NCI-H1694 (cell line): ENCODE data around the gene TSGA10IP.
A peak's percentile ranks its signal among the peaks of the same experiment; 100 is the strongest.
"Not testable (repeated sequence)": the region's sequence is repeated elsewhere in the genome, so short reads cannot be mapped to it uniquely, and the experiment has no call there.

Source experiments
- DNase-seq: peaks from one replicate; lab custom pipeline; 2025; lab: John Stamatoyannopoulos, UW

Gene TSGA10IP

DNA sequence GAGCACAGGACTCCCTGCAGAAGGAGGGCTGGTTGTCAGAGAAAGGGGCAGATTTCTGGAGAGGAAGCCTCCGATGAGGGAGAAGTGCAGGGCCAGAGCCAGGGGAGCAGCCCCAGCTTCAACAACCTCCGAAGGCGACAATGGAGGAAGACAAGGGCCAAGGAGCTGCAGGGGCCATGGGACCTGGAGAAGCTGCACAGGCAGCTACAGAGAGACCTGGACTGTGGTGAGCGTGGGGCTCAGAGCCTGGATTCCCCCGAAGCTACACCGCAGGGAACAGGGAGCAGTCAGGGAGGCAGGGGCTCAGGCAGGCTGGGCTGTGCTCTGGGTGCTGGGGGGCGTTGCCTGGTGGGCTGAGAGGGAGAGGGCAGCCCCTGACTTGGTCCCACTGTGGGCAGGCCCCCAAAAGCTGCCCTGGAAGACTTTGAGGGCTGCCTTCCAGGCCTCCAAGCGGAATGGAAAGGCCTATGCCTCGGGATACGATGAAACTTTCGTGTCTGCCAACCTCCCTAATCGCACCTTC is 2.4 kb downstream of the TSGA10IP start:
- no peak for DNase-seq

DNA sequence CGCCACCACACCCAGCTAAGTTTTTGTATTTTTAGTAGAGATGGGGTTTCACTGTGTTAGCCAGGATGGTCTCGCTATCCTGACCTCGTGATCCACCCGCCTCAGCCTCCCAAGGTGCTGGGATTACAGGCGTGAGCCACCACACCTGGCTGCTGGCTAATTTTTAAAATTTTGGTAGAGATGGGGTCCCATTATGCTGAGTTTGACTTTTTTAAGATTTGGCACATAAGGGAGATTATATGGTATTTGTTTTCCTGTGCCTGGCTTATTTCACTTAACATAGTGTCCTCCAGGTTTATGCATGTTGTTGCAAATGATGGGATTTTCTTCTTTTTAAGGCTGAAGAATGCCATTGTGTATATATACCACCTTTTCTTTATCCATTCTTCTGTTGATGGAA is 5.4 kb downstream of the TSGA10IP start:
- DNase-seq, result not testable (repeated sequence)

DNA sequence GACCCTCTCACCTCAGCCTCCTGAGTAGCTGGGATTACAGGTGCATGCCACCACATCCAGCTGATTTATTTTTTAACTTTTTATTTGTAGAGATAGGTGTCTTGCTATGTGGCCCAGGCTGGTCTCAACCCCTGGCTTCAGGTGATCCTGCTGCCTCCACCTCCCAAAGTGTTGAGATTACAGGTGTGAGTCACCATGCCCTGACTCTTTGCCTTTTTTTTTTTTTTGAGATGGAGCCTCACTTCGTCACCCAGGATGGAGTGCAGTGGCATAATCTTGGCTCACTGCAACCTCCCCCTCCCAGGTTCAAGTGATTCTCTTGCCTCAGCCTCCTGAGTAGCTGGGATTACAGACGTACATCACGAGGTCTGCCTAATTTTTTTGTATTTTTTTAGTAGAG is 6.4 kb downstream of the TSGA10IP start:
- not testable (repeated sequence) for DNase-seq

DNA sequence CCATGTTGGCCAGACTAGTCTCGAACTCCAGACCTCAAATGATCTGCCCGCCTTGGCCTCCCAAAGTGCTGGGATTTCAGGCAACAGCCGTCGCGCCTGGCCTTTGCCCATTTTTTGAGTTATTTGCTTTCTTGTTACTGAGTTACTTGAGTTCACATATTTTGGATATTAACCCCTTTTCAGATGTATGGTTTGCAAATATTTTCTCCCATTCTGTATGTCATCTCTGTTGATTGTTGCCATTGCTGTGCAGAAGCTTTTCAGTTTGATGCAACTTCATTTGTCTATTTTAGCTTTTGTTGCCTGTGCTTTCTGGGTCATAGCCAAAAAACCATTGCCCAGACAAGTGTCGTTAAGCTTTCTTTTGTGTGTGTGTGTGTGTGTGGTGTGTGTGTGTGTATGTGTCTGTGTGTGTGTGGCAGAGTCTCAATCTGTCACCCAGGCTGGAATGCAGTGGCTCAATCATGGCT is 6.8 kb downstream of the TSGA10IP start:
- DNase-seq, result peak; percentile 20

DNA sequence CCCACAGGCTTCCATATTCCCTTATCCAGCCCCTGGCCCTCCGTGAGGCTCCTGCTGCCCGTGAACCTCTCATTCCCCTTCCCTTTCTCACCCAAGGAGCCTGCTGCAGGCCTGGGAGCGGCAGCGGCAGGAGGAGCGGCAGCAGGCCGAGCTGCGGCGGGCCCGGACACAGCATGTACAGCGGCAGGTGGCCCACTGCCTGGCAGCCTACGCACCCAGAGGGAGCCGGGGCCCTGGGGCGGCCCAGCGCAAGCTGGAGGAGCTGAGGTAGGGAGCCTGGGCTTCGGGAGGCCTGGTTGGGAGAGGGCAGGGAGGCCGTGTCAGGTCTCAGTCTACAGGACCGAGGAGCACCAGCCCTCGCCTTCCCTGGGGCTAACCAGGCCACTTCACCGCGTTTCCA is 8.2 kb downstream of the TSGA10IP start:
- DNase-seq, result no peak

DNA sequence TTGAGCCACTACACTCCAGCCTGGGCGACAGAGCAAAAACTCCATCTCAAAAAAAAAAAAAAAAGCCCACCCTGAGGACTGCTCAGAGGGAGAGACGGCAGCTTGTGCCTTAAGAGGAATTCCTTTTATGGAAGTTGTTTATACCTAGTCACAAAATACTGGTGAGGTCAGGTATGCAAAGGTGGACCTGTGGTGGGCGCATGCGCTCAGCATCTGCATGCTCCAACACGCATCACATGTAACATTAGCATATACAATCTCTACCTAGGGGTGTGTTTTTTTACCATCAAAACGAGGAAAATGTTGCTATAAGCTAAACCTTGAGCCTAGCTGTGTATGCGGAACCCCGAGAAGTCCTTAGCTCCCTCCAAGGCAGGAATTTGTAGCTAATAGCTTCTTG is 9.5 kb downstream of the TSGA10IP start:
- no peak for DNase-seq

DNA sequence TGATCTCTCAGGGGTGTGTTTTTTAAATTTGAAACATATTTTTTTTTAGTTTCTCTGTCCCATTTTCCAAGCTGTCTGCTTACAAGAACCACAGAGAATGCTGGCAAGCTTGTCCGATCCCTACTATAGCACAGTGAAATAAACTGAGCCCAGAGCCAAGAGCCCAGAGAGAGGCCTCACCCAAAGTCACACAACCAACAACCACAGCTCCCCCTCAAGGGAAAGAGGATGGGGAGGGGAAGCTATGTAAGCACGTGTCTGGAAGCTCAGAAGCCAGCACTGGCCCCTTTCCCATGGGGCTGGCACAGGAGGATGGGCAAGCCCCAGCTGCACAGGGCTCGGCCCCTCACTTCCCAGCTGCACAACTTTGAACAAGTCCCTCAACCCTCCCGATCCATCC is 13.0 kb downstream of the TSGA10IP start:
- no peak for DNase-seq

DNA sequence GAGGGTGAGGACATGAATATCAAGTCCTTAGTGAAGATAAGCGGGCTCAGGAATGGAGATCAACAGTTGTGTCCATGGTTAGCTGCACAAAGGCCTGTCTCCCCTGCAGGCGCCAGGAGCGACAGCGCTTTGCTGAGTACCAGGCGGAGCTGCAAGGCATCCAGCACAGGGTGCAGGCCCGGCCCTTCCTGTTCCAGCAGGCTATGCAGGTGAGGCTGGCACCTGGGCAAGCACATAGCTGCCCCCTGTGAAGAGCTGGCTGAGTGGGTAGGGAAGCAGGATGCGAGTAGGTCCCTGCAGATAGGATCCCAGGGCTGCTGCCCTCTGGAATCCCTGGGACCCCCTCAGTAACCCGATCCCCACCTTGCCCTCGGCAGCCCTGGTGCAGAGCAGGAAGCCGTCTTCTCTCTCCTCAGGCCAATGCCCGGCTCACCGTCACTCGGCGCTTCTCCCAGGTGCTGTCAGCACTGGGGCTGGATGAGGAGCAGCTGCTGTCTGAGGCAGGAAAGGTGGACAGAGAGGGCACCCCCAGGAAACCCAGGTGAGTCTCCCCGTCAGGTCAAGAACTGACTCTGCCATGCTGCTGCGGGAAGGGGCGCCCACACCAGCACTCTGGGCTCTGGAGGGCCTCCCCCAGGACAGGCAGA is 13.6 kb downstream of the TSGA10IP start:
- DNase-seq, result no peak

DNA sequence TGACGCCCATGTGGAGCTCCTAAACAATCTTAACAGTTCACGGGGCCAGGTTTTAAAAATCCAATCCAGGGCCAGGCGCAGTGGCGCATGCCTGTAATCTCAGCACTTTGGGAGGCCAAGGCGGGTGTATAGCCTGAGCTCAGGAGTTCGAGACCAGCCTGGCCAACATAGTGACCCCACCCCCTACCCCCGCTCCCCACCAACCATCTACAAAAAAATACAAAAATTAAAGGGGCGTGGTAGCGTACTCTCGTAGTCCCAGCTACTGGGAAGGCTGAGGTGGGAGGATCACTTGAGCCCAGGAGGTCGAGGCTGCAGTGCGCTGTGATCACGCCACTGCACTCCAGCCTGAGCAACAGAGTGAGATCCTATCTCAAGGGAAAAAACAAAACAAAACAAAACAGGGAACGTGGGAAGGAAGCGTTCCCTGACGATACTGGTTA is 15.6 kb downstream of the TSGA10IP start:
- DNase-seq, result no peak

DNA sequence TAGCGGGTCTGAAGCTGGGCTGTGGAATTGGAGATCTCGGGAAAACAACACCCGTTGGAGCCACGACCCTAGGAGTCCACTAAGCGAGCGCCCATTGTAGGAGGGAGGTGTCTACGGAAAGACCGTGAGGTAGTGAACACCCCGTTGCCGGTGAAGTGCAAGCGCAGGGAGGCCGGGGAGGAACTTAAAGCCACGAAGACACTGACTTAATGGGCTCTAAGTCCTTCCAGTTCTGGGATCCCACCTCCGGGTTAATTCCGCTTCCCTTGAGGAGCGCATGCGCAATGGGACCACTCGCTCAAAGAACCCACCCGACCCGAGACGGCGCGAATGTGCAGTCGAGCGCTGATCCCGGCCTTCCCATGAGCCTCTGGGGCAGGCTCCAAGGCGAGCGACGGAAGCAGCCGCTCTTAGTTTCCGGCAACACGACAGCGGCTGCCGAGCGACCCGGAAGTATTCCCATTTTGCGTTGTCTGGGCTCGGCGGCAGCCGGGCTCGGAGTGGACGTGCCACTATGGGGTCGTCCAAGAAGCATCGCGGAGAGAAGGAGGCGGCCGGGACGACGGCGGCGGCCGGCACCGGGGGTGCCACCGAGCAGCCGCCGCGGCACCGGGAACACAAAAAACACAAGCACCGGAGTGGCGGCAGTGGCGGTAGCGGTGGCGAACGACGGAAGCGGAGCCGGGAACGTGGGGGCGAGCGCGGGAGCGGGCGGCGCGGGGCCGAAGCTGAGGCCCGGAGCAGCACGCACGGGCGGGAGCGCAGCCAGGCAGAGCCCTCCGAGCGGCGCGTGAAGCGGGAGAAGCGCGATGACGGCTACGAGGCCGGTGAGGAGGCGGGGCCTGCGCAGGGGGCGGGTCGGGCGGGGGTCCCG is 16.2 kb downstream of the TSGA10IP start, which contains the start of gene SART1:
SART1 (plus strand) TSS at position 468 of the 874 bp plus-strand sequence; CDS start at position 515, 47 bp downstream.
- peak; percentile 89 for DNase-seq

DNA sequence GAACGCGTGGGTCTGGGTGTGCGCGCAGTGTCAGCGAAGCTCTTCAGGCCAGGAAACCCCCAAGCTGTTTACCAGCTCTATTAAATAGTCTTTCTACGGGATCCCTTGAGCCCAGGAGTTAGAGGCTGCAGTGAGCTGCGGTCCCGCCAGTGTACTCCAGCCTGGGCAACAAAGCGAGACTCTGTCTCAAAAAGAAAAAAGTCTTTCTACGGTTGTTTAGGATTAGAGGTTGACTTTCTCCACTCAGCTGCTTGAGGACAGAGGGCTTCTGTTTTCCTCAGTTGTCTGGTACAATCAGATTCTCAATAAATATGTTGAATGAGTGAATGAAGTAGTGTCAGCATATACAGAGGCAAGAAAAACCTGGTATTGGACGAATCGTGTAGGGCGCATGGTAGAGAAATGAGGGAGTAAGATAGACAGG is 16.9 kb downstream of the TSGA10IP start:
- DNase-seq, result no peak

DNA sequence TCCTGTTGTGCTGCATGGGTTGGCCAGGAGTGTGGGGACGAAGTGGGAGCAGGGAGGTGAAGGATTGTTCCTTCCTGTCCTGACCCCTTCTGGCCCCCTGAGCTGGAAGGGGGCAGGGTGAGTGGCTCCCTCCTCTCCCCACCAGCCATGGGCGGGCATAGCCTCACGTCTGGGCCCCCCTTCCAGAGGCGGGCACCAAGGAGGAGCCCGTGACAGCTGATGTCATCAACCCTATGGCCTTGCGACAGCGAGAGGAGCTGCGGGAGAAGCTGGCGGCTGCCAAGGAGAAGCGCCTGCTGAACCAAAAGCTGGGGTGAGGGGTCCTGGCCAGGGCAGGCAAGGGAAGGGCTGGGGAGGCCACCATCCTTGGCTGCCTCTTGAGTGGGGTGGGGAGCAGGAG is 19.6 kb downstream of the TSGA10IP start:
- no peak for DNase-seq

DNA sequence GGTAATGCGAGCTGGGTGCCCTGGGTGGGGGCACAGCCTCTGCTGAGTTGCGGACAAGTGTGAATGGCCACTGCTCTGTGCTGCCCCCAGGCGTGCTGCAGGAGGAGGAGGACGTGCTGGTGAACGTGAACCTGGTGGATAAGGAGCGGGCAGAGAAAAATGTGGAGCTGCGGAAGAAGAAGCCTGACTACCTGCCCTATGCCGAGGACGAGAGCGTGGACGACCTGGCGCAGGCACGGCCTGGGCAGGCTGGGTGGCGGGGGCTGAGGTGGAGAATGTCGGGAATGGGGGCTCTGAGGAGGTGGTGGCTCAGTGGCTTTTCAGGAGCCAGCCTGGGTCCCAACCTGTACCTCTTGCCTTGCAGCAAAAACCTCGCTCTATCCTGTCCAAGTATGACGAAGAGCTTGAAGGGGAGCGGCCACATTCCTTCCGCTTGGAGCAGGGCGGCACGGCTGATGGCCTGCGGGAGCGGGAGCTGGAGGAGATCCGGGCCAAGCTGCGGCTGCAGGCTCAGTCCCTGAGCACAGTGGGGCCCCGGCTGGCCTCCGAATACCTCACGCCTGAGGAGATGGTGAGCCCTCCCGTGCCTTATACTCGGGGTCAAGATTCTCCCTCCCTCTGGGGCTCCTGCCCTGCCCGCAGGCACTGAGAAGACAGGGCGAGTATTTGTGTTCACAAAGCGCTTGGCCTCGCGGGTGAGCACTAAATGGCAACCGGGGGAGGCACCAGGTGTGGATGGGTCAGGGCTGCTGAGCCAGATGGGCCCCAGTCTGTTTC is 20.9 kb downstream of the TSGA10IP start:
- DNase-seq, result no peak

DNA sequence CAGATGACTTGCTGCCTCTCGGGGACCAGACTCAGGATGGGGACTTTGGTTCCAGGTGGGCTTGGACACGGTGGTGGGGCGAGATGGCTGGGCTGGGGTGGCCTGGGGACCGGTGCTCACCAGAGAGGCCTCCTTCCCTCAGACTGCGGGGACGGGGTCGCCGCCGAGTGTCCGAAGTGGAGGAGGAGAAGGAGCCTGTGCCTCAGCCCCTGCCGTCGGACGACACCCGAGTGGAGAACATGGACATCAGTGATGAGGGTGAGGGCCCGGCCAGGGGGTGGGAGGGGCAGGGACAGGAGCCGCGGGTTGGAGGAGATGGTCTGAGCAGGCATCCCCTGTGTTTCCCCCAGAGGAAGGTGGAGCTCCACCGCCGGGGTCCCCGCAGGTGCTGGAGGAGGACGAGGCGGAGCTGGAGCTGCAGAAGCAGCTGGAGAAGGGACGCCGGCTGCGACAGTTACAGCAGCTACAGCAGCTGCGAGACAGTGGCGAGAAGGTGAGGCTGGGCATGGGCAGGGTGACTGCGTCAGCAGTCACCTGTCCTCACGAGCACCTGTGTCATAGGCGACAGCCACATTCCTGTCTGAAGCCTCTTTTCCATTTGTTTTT is 22.2 kb downstream of the TSGA10IP start:
- DNase-seq, result no peak

DNA sequence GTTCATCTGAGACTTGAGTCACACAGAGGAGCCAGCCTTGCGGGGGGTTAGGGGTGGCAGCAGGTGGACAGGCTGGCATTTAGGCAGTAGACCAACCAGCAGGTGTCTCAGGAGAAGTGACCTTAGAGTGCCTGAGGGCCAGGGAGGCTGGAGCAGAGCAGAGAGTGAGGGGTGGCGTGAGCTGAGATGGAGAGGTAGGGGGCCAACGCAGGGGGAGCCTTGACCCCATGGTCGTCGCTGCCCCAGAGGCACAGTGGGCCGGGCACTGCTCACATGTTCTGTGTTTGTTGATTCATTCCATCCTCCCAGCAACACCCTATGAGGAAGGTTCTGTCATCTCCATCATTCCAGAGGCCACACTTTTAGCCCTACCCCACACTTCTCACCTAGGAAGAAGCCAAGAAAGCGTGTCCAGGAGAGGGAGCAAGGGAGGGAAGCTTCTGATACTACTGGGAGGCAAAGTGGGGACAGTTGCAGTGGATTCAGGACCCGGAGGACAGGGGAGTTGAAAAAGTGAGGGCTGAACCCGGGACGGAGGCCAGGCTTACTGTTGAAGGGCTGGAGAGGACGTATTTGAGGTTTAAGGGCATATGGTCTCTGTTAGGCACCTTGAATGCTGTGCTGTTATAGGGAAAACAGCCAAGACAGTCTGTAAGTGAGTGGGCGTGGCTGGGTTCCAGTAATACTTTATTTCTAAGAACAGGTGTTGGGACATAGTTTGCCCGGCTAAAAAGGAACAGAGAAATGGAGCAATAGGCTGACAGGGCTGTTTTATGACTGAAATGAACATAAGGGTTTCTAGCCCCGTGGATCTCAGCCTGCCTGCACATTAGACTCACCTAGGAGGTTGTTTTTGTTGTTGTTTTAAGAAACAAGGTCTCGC is 23.6 kb downstream of the TSGA10IP start:
- no peak for DNase-seq

DNA sequence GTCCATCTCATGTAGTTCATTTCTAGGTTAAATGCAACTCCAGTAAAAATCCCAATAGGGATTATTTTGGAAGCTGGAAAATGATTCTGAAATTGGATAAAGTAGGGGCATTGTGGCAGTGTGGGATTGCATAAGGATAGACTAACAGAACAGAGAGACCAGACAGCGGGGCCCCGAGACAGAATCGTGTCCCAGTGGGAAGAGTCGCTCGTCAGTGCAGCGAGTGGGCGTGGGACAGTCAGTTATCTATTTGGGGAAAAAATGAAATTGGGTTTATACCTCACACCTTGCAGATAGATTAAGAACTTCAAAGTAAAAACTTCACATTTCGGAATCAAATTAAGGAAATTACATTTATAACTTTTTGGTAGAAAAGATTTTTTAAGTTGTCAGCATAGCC is 26.8 kb downstream of the TSGA10IP start:
- DNase-seq, result no peak

DNA sequence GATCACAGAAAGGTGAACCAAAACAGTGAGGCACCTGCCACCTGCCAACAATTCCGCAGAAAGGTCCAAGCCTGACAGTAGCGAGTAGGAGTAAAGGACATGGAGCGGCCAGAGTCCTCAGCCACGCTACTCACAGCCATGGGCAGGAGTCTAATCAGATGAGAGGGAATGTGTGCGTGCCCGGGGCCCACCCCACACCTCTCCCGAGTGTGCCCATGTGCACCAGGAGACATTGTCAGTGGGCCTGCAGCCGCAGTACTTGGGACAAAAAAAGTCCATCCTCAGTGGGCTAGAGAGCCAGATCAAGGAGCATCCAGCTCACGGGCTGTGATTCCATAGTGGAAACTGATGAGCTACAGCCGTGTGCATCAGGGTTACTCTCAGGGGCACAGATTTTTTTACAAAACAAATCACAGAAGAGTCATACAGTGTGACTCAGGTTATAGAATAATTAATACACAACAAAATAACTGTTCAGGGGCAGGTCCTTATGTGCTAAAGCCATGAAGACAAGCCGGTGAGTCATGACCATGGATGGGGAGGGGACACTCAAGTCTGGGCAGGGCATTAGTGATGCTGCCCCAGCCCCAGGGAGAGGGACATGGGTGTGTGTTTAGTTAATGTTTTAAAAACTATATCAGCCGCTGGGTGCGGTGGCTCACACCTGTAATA is 28.3 kb downstream of the TSGA10IP start:
- no peak for DNase-seq

DNA sequence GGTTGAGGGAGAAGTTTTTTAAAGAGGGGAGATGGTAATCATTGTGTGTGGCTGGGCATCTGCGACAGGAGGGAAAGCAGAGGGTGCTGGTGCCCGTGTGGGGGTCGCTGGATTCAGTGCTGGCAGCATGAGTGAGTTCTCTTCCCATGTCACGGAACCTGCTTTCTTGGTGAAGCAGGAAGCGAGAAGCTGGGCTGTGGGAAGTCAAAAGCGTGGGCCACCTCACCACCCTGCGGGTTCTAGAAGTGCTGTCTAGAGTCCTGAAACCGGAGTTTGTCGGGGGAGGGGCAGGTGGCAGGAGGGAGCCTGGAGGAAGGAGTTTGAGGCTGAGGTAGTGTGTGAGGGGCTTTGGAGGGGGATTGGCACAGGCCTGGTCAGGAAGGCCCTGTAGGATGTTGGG is 30.5 kb downstream of the TSGA10IP start:
- no peak for DNase-seq

DNA sequence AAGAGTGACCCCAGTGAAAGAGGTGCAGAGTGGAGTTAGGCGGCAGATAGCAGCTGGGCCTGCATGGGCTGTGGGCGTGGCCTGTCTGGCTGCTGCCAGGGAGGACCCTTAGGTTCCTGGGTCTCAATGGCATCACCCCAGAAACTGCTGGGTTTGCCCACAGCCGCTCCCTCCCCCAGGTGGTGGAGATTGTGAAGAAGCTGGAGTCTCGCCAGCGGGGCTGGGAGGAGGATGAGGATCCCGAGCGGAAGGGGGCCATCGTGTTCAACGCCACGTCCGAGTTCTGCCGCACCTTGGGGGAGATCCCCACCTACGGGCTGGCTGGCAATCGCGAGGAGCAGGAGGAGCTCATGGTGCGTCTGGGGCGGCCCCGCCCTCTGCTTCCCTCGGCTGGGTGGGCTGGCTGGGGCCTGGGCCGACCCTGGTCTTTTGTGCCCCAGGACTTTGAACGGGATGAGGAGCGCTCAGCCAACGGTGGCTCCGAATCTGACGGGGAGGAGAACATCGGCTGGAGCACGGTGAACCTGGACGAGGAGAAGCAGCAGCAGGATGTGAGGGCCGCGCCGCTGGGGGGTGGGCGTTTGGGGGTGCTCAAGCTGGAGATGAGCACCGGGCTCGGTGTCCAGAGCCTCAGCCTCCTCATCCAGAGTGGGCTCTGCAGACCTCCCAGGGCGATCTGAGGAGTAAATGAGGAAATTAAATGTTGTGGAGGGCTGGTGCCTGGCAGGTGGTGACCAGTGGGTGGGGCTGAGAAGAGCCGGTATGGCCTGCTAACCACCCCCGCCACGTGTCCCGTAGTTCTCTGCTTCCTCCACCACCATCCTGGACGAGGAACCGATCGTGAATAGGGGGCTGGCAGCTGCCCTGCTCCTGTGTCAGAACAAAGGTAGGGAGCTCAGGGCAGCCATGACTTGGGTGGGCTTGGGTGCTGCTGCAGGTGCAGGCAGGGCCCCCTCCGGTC is 31.2 kb downstream of the TSGA10IP start:
- no peak for DNase-seq
